ENCODE results near the gene ANXA7. TPM values are rescaled to one million over a fixed set of nuclear protein-coding genes. Genes with fewer than 3 reads are reported as not detected.

The ANXA7 gene
- total RNA-seq, 4 donors from 2014 or later, result 12.3 to 110 (median 64.1) TPM

GRCh38 chr10:73449113-73449512, 35.3 kb upstream of the ANXA7 start:
- Histone ChIP-seq H3K4me3 (no peak overlapping the region), H3K36me3 (peaks cover 0 to 28% (median 9%) of the 10 kb centered on the region in 4 donors), H3K9me3 (no peaks in the 10 kb centered on the region), H3K4me1 (no peaks in the 10 kb centered on the region), H3K27me3 (no peaks in the 10 kb centered on the region), H3K27ac (no peak overlapping the region)
- TF ChIP-seq POLR2AphosphoS5 (IDR thresholded peaks at IDR 0.05) (no peak), POLR2A (IDR thresholded peaks at IDR 0.05) (no peak), EP300 (IDR thresholded peaks at IDR 0.05; ENCODE audit: low read depth) (no peak)
- TF ChIP-seq, protein P1, sequence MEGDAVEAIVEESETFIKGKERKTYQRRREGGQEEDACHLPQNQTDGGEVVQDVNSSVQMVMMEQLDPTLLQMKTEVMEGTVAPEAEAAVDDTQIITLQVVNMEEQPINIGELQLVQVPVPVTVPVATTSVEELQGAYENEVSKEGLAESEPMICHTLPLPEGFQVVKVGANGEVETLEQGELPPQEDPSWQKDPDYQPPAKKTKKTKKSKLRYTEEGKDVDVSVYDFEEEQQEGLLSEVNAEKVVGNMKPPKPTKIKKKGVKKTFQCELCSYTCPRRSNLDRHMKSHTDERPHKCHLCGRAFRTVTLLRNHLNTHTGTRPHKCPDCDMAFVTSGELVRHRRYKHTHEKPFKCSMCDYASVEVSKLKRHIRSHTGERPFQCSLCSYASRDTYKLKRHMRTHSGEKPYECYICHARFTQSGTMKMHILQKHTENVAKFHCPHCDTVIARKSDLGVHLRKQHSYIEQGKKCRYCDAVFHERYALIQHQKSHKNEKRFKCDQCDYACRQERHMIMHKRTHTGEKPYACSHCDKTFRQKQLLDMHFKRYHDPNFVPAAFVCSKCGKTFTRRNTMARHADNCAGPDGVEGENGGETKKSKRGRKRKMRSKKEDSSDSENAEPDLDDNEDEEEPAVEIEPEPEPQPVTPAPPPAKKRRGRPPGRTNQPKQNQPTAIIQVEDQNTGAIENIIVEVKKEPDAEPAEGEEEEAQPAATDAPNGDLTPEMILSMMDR (IDR thresholded peaks at IDR 0.05), result no peak
- WGBS, 2 donors (ENCODE audit: low coverage in 1 of 2), result 78 to 100% methylated on average over 1 of the region's 1 CpG
- intact Hi-C loops (cut with DNase I; ENCODE audit: low total_unique reads), result no loop called here
- in situ Hi-C loops (cut with MboI; ENCODE audit: low pct_ligation_motif_present in 1 of 4, low pct_unique_long_range_greater_than_20kb in 1 of 4, low sequenced_read_pairs in 3 of 4), result no loop called here
- no peak for DNase-seq

DNA sequence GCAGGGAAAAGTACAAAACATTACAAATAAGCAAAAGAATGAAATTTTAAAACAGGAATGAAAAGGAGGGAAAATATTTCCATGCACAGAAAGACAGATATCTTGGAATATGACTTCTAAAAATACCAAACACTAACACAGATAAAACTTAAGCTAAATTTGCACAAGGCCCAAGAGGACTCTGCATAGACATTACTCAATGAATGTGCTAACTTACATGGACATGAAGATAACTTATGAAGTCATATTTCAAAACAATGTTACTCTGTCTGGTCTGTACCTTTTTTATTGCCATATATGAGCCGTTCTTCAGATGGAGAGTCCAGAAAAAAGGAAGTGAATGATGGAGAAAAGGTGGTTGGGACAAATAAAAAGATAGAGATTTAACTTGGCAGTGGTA, 34.5 kb upstream of the ANXA7 start:
- no peaks in the 10 kb centered on the region for H3K9me3 ChIP-seq
- TF ChIP-seq POLR2A (IDR thresholded peaks at IDR 0.05) (no peak), POLR2AphosphoS5 (IDR thresholded peaks at IDR 0.05) (no peak), EP300 (IDR thresholded peaks at IDR 0.05; ENCODE audit: low read depth) (no peak)
- TF ChIP-seq, protein P1 (IDR thresholded peaks at IDR 0.05), result no peak
- H3K27me3 ChIP-seq, result no peaks in the 10 kb centered on the region
- DNase-seq, result no peak
- in situ Hi-C loops (cut with MboI; ENCODE audit: low pct_ligation_motif_present in 1 of 4, low pct_unique_long_range_greater_than_20kb in 1 of 4, low sequenced_read_pairs in 3 of 4), result no loop called here
- peaks cover 0 to 22% (median 6%) of the 10 kb centered on the region in 4 donors for H3K36me3 ChIP-seq
- no peak overlapping the region for H3K4me3 ChIP-seq
- intact Hi-C loops (cut with DNase I; ENCODE audit: low total_unique reads), result no loop called here
- 66 to 67% methylated on average over 1 of the region's 1 CpG for WGBS, 2 donors (ENCODE audit: low coverage in 1 of 2)
- H3K27ac ChIP-seq, result no peak overlapping the region
- no peaks in the 10 kb centered on the region for H3K4me1 ChIP-seq

DNA sequence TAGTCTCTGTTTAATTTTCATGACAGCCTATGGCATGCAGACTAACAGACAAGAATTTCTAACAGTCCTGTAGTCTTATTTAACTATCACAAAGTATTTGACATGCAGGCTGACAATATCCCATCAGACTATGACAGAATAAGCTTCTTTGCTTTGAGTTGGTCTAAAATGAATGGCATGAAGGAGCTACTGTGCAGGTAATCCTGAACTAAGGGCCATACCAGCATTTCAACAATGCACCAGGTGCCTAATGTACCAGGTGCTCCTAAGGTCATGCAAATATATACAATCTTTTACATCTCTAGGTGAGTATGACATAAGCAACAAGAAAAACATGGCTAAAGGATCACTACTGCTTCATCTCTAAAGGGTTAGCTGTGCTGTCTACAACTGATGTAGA, 33.1 kb upstream of the ANXA7 start:
- intact Hi-C loops (cut with DNase I; ENCODE audit: low total_unique reads), result no loop called here
- in situ Hi-C loops (cut with MboI; ENCODE audit: low pct_ligation_motif_present in 1 of 4, low pct_unique_long_range_greater_than_20kb in 1 of 4, low sequenced_read_pairs in 3 of 4), result no loop called here
- no peak overlapping the region for H3K27ac ChIP-seq
- H3K27me3 ChIP-seq, result no peaks in the 10 kb centered on the region
- no peaks in the 10 kb centered on the region for H3K4me1 ChIP-seq
- no peaks in the 10 kb centered on the region for H3K9me3 ChIP-seq
- TF ChIP-seq POLR2AphosphoS5 (IDR thresholded peaks at IDR 0.05), result no peak
- TF ChIP-seq EP300 (IDR thresholded peaks at IDR 0.05; ENCODE audit: low read depth), result no peak
- TF ChIP-seq, protein P1 (IDR thresholded peaks at IDR 0.05), result no peak
- no peak for TF ChIP-seq POLR2A (IDR thresholded peaks at IDR 0.05)
- no peak overlapping the region for H3K4me3 ChIP-seq
- H3K36me3 ChIP-seq, result peaks cover 0 to 15% (median 2%) of the 10 kb centered on the region in 4 donors
- no peak for DNase-seq

GRCh38 chr10:73444457-73444856, 30.6 kb upstream of the ANXA7 start:
- Histone ChIP-seq H3K4me1 (no peaks in the 10 kb centered on the region), H3K27ac (no peak overlapping the region), H3K9me3 (no peaks in the 10 kb centered on the region), H3K36me3 (peaks cover 0 to 21% (median 2%) of the 10 kb centered on the region in 4 donors), H3K27me3 (no peaks in the 10 kb centered on the region), H3K4me3 (no peak overlapping the region)
- 80 to 86% methylated on average over 1 of the region's 1 CpG for WGBS, 2 donors (ENCODE audit: low coverage in 1 of 2)
- intact Hi-C loops (cut with DNase I; ENCODE audit: low total_unique reads) (no loop called here), in situ Hi-C loops (cut with MboI; ENCODE audit: low pct_ligation_motif_present in 1 of 4, low pct_unique_long_range_greater_than_20kb in 1 of 4, low sequenced_read_pairs in 3 of 4) (no loop called here)
- TF ChIP-seq EP300 (IDR thresholded peaks at IDR 0.05; ENCODE audit: low read depth) (no peak), POLR2AphosphoS5 (IDR thresholded peaks at IDR 0.05) (no peak), POLR2A (IDR thresholded peaks at IDR 0.05) (no peak)
- TF ChIP-seq, protein P1 (IDR thresholded peaks at IDR 0.05), result no peak
- no peak for DNase-seq
